PC-3 (cell line): ENCODE data around the gene DMBX1. TPM values are rescaled to one million over a fixed set of nuclear protein-coding genes. Genes with fewer than 3 reads are reported as not detected.

ENCODE experiments used
- ATAC-seq: fragments of 200-7000 bp; cut with Tn5 transposase; 2 replicates; pipeline ENCODE4 v1.9.1; 2020; ENCODE audit warnings: mild to moderate bottlenecking, moderate library complexity
- BruUV-seq: library from RNA; stranded (reverse); fragments of 400-500 nt; replicated peaks from 2 replicates; lab custom pipeline; 2021; lab: Mats Ljungman, UMichigan
- CTCF ChIA-PET: fragments of 300-600 bp; sonication (Branson Sonifier 250); formaldehyde crosslinking; loops from one replicate; lab custom pipeline; 2022; ENCODE audit warnings: antibody characterized with exemption; lab: Charles Lee
- POLR2A ChIA-PET: fragments of 300-600 bp; sonication (Branson Sonifier 250); formaldehyde crosslinking; loops from one replicate; lab custom pipeline; 2022; ENCODE audit warnings: antibody characterized with exemption; ENCODE audit not compliant: unreplicated experiment; lab: Charles Lee
- DNase-seq: peaks from one replicate; pipeline ENCODE4 v3.0.0-alpha.2; 2015
- H2AFZ ChIP-seq: fragments of 300-600 bp; sonication (generic); 2 replicates; pipeline ENCODE4 v1.6.0; 2016; ENCODE audit warnings: antibody characterized with exemption, low read length
- H3F3A ChIP-seq: fragments of 300-600 bp; sonication (generic); one replicate; pipeline ENCODE4 v1.6.0; 2017; ENCODE audit warnings: antibody characterized with exemption, low read length, control low read depth, mild to moderate bottlenecking; ENCODE audit not compliant: unreplicated experiment
- H3K27ac ChIP-seq: fragments of 300-600 bp; sonication (generic); 2 replicates; pipeline ENCODE4 v1.5.1; 2016; ENCODE audit warnings: mild to moderate bottlenecking, low read length
- H3K27me3 ChIP-seq: fragments of 300-600 bp; sonication (generic); 2 replicates; pipeline ENCODE4 v1.6.1; 2016; ENCODE audit warnings: low read length, mixed read lengths
- H3K36me3 ChIP-seq: fragments of 300-600 bp; sonication (generic); 2 replicates; pipeline ENCODE4 v1.6.1; 2016; ENCODE audit warnings: low read depth, mixed run types, low read length, mixed read lengths
- H3K4me1 ChIP-seq: fragments of 300-600 bp; sonication (generic); 2 replicates; pipeline ENCODE4 v1.5.1; 2016; ENCODE audit warnings: low read length; ENCODE audit not compliant: insufficient read depth
- H3K4me2 ChIP-seq: fragments of 300-600 bp; sonication (generic); 2 replicates; pipeline ENCODE4 v1.6.0; 2016; ENCODE audit warnings: low read length
- H3K4me3 ChIP-seq: fragments of 300-600 bp; sonication (generic); 2 replicates; pipeline ENCODE4 v1.5.1; 2016; ENCODE audit warnings: mild to moderate bottlenecking, low read length, mixed read lengths
- H3K79me2 ChIP-seq: fragments of 300-600 bp; sonication (generic); 2 replicates; pipeline ENCODE4 v1.6.1; 2017; ENCODE audit warnings: low read length, mixed read lengths
- H3K9ac ChIP-seq: fragments of 300-600 bp; sonication (generic); 2 replicates; pipeline ENCODE4 v1.6.0; 2016; ENCODE audit warnings: mild to moderate bottlenecking, low read length
- H3K9me2 ChIP-seq: fragments of 300-600 bp; sonication (generic); replicated peaks from 2 replicates; pipeline ENCODE4 v1.6.1; 2016; ENCODE audit warnings: mixed run types, low read length, mixed read lengths
- H3K9me3 ChIP-seq: fragments of 300-600 bp; sonication (generic); 2 replicates; pipeline ENCODE4 v1.6.1; 2016; ENCODE audit warnings: low read length, mixed read lengths
- H4K20me1 ChIP-seq: fragments of 300-600 bp; sonication (generic); 2 replicates; pipeline ENCODE4 v1.6.1; 2016; ENCODE audit warnings: low read length, mixed read lengths
- EZH2 ChIP-seq: fragments of 300-600 bp; sonication (generic); IDR thresholded peaks from one replicate; pipeline ENCODE4 v1.6.1; 2017; ENCODE audit warnings: antibody characterized with exemption, mild to moderate bottlenecking, low read length; ENCODE audit not compliant: unreplicated experiment
- EZH2phosphoT487 ChIP-seq: fragments of 300-600 bp; sonication (generic); IDR thresholded peaks from 2 replicates; pipeline ENCODE4 v1.6.1; 2018; ENCODE audit warnings: mild to moderate bottlenecking, antibody characterized with exemption, low read length, borderline replicate concordance
- intact Hi-C: fragments of 100-400 bp; cut with micrococcal nuclease; formaldehyde crosslinking; loops from 2 replicates; pipeline ENCODE4 v1.9.0; 2023
- total RNA-seq: library from RNA; depleted of rRNA; stranded (reverse); fragments of >200 nt; gene quantifications from 2 replicates; pipeline ENCODE4 v1.2.3, GENCODE V29; 2014
- TF ChIP-seq, protein P1 (sequence below): fragments of 300-600 bp; sonication (generic); conservative IDR thresholded peaks from 2 replicates; pipeline ENCODE4 v1.5.1; 2017; ENCODE audit warnings: antibody characterized with exemption, low read depth, mild to moderate bottlenecking, low read length

The DMBX1 gene
- total RNA-seq, 1 experiment from 2014 or later = 2.4 TPM

DNA sequence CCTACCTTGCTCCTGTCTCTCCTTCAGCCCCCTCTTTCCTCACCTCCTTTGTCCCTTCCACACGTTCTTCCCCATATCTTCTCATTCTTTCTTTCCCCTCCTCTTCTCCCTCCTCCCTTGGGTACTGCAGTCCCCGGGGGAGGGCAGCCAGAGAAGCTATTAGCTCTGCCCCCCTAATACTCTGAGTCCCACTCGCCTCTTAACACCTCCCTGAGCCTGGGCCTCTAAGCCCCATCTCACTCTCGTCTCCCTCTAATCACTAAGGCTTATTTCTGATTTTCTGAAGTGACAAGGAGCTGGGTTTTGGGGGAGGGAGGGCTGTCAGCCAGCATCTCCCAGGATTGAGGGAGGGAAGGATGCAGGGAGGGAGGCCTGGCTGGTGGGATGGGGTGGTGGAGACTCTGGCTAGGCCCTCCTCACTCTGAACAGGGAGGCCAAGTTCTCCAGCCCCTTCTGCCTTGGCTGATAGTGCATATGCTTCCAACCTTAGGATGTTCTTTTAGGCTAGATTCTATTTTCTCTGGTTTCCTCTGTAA is 25.6 kb upstream of the DMBX1 start:
- Histone ChIP-seq H3K9ac (no peak overlapping the region), H3K4me2 (no peak overlapping the region), H3K27ac (no peak overlapping the region), H3F3A (no peaks in the 10 kb centered on the region), H3K4me3 (no peak overlapping the region), H3K36me3 (no peaks in the 10 kb centered on the region), H3K27me3 (no peaks in the 10 kb centered on the region), H3K9me3 (no peaks in the 10 kb centered on the region), H3K4me1 (peaks cover 11% of the 10 kb centered on the region; the same call in 1 of the 2 replicates), H2AFZ (no peak overlapping the region), H4K20me1 (no peaks in the 10 kb centered on the region), H3K9me2 (no peaks in the 10 kb centered on the region), H3K79me2 (no peaks in the 10 kb centered on the region)
- ChIA-PET CTCF (no interaction called here), POLR2A (no interaction called here)
- TF ChIP-seq EZH2 (no peak), EZH2phosphoT487 (no peak)
- TF ChIP-seq, protein P1, sequence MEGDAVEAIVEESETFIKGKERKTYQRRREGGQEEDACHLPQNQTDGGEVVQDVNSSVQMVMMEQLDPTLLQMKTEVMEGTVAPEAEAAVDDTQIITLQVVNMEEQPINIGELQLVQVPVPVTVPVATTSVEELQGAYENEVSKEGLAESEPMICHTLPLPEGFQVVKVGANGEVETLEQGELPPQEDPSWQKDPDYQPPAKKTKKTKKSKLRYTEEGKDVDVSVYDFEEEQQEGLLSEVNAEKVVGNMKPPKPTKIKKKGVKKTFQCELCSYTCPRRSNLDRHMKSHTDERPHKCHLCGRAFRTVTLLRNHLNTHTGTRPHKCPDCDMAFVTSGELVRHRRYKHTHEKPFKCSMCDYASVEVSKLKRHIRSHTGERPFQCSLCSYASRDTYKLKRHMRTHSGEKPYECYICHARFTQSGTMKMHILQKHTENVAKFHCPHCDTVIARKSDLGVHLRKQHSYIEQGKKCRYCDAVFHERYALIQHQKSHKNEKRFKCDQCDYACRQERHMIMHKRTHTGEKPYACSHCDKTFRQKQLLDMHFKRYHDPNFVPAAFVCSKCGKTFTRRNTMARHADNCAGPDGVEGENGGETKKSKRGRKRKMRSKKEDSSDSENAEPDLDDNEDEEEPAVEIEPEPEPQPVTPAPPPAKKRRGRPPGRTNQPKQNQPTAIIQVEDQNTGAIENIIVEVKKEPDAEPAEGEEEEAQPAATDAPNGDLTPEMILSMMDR = no peak
- intact Hi-C loops = no loop called here
- no TSS peak for BruUV-seq
- ATAC-seq (no peak), DNase-seq (no peak)

DNA sequence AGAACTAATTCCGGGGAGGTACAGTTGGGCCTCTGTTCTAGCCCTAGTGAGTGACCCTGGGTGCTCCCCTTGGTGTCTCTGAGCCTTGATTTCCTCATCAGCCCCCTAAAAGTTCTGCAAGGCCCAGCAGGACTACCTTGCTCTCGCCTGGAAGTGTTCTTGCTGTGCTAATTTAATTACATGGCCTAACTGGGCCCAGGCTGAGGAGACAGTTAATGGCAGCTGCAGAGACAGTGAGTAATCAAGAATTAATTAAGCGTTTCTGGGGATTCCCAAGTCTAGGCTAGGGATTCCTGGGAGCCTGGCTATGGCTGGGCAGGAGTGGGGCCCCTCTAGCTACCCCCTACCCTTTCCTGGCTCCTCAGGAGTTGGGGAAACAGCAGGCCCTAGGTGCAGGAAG is 24.7 kb upstream of the DMBX1 start:
- H3K27me3 ChIP-seq = no peaks in the 10 kb centered on the region
- CTCF ChIA-PET = no interaction called here

DNA sequence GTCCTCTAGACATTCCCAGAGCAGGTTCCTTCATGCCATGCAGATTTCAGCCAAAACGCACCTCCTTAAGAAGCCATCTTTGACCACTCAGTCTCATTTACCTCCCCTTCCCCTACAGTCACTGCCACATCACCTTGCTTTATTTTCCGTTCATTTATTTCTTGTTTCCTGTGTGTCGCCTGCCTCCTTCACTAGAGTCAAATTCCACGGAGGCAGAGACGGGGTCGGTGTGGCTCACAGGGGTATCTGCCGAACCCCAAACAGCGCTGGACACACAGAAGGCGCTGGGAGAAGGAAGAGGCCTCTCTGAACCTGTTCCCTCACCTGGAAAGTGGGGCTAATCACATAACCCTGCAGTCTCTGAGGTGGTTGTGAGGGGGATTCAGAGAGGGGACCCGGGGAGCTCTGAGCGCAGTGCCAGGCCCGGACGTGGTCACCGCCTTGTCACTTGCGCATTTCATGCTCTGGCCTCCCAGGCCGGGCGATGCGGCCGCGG is 23.6 kb upstream of the DMBX1 start:
- H3K27me3 ChIP-seq = no peaks in the 10 kb centered on the region
- ChIA-PET CTCF (no interaction called here), POLR2A (no interaction called here)
- no TSS peak for BruUV-seq
- peak overlapping the region; percentile 99 for H2AFZ ChIP-seq
- no peaks in the 10 kb centered on the region for H3K36me3 ChIP-seq
- no peaks in the 10 kb centered on the region for H3K79me2 ChIP-seq
- DNase-seq (no peak), ATAC-seq (no peak)
- TF ChIP-seq EZH2phosphoT487 = no peak
- TF ChIP-seq, protein P1 = no peak
- TF ChIP-seq EZH2 = no peak
- H3K4me3 ChIP-seq = peak overlapping the region; percentile 72; the same call in 1 of the 2 replicates
- peak overlapping the region; percentile 94 for H3K4me2 ChIP-seq
- no peaks in the 10 kb centered on the region for H3K9me2 ChIP-seq
- no peaks in the 10 kb centered on the region for H3K9me3 ChIP-seq
- H4K20me1 ChIP-seq = no peaks in the 10 kb centered on the region
- no peak overlapping the region for H3K27ac ChIP-seq
- peaks cover 11% of the 10 kb centered on the region; the same call in 1 of the 2 replicates for H3K4me1 ChIP-seq
- intact Hi-C loops = no loop called here
- H3F3A ChIP-seq = no peaks in the 10 kb centered on the region
- no peak overlapping the region for H3K9ac ChIP-seq

More for the DNA sequence above, 24.7 kb upstream of the DMBX1 start:
- Histone ChIP-seq H3K4me2 (no peak overlapping the region), H3K9ac (no peak overlapping the region), H3K4me3 (no peak overlapping the region), H3K9me3 (no peaks in the 10 kb centered on the region), H3K36me3 (no peaks in the 10 kb centered on the region), H4K20me1 (no peaks in the 10 kb centered on the region), H3K4me1 (peaks cover 11% of the 10 kb centered on the region; the same call in 1 of the 2 replicates), H2AFZ (no peak overlapping the region), H3F3A (no peaks in the 10 kb centered on the region), H3K9me2 (no peaks in the 10 kb centered on the region), H3K27ac (no peak overlapping the region), H3K79me2 (no peaks in the 10 kb centered on the region)
- POLR2A ChIA-PET = no interaction called here
- TF ChIP-seq EZH2 = no peak
- TF ChIP-seq EZH2phosphoT487 = no peak
- TF ChIP-seq, protein P1 = no peak
- DNase-seq (no peak), ATAC-seq (no peak)
- intact Hi-C loops = no loop called here
- BruUV-seq = no TSS peak
